GM12892 (cell line): Measurements from ENCODE around the gene RTCA.
"Not testable (repeated sequence)": the region's sequence is repeated elsewhere in the genome, so short reads cannot be mapped to it uniquely, and the experiment has no call there.

Experiments
- DNase-seq: peaks from one replicate; pipeline ENCODE4 v3.0.0; 2011; ENCODE audit not compliant: insufficient read length
- FAIRE-seq: peaks from 2 replicates; lab custom pipeline; 2011; peaks lifted over from hg19 to GRCh38; lab: Jason Lieb, UNC
- POLR2A ChIP-seq: IDR thresholded peaks from 2 replicates; pipeline ENCODE4 v1.6.1; 2011; ENCODE audit warnings: low read depth, low read length, control low read depth
- POLR2AphosphoS5 ChIP-seq: IDR thresholded peaks from 2 replicates; pipeline ENCODE4 v1.6.1; 2011; ENCODE audit warnings: low read depth, low read length, control low read depth
- TAF1 ChIP-seq: IDR thresholded peaks from 2 replicates; pipeline ENCODE4 v1.6.1; 2011; ENCODE audit warnings: low read depth, mild to moderate bottlenecking, control low read depth, low read length, borderline replicate concordance

RTCA gene

GRCh38 chr1:100320311-100321099 is 54.5 kb downstream of the RTCA start:
- DNase-seq (no peak), FAIRE-seq (no peak)
- TF ChIP-seq POLR2AphosphoS5: no peak
- TF ChIP-seq TAF1: no peak
- no peak for TF ChIP-seq POLR2A

GRCh38 chr1:100321100-100321493 is 55.1 kb downstream of the RTCA start:
- FAIRE-seq (no peak), DNase-seq (no peak)
- TF ChIP-seq POLR2AphosphoS5: no peak
- TF ChIP-seq TAF1: no peak
- no peak for TF ChIP-seq POLR2A

DNA sequence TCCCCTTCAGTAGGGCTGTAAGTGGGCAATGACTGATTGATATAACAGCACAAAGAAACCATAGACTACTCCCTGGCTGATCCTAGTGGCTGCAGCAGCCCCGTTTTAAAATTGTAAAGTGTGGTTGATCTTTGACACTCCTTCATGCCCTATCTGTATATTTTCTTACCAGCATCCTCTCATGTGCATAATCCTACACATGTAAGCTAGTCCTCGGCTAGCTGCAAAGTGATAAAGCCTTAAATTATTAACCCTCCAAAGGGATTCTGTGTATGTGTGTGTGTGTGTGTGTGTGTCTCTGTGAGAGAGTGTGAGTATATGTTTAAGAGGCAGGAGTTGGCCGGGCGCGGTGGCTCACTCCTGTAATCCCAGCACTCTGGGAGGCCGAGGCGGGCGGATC is 55.5 kb downstream of the RTCA start:
- no peak for FAIRE-seq
- TF ChIP-seq POLR2A: no peak
- TF ChIP-seq TAF1: no peak
- no peak for TF ChIP-seq POLR2AphosphoS5
- DNase-seq: no peak

DNA sequence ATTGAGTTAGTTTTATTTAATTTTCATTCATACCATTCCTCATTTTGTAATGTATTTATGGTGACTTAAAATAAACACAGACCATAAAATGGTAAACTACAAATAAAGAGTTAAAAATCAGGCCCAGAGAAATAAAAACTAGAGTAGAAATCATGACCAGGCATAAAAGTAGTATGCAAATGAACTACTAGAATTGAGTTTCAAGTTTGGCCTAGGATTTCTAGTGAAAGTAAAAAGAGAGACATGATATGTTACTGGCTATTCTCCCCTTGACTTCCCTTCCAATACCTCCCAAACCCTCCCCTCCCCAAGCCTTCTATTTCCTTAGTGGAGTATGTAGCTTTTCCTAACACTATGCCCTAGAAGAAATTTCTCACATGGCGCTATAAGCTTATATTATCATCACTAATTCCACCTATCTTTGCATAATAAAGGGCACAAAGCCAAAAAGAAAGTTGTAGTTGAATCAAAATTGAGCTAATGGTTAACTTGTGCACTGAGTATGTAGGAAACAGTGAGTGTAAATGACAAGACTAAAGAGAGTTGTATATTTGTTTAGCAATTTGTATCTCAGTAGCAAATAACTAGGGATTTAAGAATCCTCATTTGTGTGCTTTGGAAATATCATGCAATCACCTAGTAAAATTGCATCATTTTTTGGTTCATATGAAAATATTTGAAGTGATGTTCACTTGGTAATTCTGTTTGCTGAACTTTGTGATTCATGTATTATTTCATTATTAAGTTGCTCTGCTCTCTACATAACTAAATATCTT is 56.6 kb downstream of the RTCA start:
- FAIRE-seq: no peak
- no peak for DNase-seq
- TF ChIP-seq POLR2AphosphoS5: no peak
- TF ChIP-seq POLR2A: no peak
- TF ChIP-seq TAF1: no peak

GRCh38 chr1:100323419-100324106 is 57.5 kb downstream of the RTCA start:
- TF ChIP-seq POLR2AphosphoS5 (no peak), TAF1 (no peak), POLR2A (no peak)
- no peak for DNase-seq
- no peak for FAIRE-seq

GRCh38 chr1:100325415-100326324 is 59.7 kb downstream of the RTCA start:
- DNase-seq (no peak), FAIRE-seq (peak; percentile 51)
- TF ChIP-seq POLR2A (no peak), TAF1 (no peak), POLR2AphosphoS5 (no peak)

- FAIRE-seq, DNase-seq: not testable (repeated sequence)
These were observed 60.3 kb downstream of the RTCA start for GRCh38 chr1:100326325-100326670.

- TF ChIP-seq POLR2A: no peak
- no peak for TF ChIP-seq TAF1
- TF ChIP-seq POLR2AphosphoS5: no peak
- FAIRE-seq (no peak), DNase-seq (no peak)
These were observed 62.1 kb downstream of the RTCA start for GRCh38 chr1:100328133-100328532.

- DNase-seq, FAIRE-seq: not testable (repeated sequence)
These were observed 65.1 kb downstream of the RTCA start for GRCh38 chr1:100331146-100331545.

- FAIRE-seq (no peak), DNase-seq (no peak)
- TF ChIP-seq POLR2A (no peak), TAF1 (no peak), POLR2AphosphoS5 (no peak)
These were observed 66.3 kb downstream of the RTCA start for GRCh38 chr1:100332331-100332730.

DNA sequence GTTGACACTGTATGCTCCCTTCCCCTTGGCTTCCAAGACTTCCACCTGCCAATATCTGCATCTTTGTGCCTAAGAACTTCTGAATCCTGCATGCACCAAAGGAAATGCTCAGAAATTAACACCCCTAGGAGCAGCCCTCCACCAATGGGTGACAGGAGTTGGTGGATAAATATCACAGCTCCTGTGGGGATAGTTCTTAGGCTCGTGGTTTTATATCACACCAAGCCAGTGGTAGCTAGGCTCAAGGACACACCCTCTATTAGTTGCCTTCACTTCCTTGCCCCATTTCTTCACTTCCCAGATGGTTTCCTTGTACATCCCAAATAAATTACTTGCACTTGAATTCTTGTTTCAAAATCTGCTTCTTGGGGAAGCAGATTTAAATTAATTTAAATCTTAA is 69.4 kb downstream of the RTCA start:
- TF ChIP-seq POLR2A (no peak), TAF1 (no peak), POLR2AphosphoS5 (no peak)

DNA sequence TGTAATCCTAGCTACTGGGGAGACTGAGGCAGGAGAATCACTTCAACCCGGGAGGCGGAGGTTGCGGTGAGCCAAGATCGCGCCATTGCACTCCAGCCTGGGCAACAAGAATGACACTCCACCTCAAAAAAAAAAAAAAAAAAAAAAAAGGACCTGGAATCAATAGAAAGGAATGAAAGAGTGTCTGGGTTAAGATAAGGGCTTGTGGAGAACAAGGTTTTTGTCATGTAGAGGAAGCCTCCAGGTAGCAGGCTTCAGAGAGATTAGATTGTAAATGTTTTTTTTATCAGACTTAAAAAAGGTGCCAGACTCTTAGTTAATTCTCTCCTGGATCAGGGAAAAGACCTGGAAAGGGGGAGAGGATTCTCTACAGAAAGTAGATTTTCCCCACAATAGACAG is 71.9 kb downstream of the RTCA start:
- FAIRE-seq, DNase-seq: not testable (repeated sequence)

More for the DNA sequence above, 69.4 kb downstream of the RTCA start:
- FAIRE-seq (no peak), DNase-seq (no peak)

DNA sequence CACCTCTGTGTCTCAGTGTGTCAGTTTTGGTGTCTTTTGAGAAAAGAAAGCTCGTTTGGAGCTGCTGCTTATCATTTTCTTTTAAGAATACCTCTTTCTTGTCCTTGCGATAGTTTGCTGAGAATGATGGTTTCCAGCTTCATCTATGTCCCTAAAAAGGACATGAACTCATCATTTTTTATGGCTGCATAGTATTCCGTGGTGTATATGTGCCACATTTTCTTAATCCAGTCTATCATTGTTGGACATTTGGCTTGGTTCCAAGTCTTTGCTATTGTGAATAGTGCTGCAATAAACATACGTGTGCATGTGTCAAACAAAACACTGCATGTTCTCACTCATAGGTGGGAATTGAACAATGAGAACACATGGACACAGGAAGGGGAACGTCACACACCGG is 73.7 kb downstream of the RTCA start:
- not testable (repeated sequence) for FAIRE-seq, DNase-seq
